GM12874 (cell line): ENCODE results near the gene G6PD.

Experiments used
- TF ChIP-seq, protein P1 (sequence below): IDR thresholded peaks from 2 replicates; pipeline ENCODE4 v1.5.1; 2011; ENCODE audit warnings: low read depth, mild to moderate bottlenecking, control low read depth, low read length, moderate library complexity; ENCODE audit not compliant: insufficient read depth

Gene G6PD

DNA sequence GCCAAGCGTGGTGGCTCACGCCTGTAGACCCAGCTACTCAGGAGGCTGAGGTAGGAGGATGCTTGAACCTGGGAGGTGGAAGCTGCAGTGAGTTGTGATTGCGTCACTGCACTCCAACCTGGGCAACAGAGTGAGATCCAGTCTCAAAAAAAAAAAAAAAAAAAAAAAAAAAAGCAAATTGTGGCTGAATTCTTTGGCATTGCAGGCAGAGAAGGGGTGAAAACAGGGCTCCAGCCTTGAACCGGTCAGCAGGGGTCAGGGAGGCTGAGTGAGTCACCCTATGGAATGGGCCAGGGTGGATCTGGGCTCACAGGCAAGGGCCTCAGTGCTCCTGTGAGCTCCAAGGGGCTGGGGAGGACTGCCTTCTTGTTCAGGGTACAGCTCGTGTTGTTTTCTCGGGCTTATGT, 17.4 kb downstream of the G6PD start:
- TF ChIP-seq, protein P1, sequence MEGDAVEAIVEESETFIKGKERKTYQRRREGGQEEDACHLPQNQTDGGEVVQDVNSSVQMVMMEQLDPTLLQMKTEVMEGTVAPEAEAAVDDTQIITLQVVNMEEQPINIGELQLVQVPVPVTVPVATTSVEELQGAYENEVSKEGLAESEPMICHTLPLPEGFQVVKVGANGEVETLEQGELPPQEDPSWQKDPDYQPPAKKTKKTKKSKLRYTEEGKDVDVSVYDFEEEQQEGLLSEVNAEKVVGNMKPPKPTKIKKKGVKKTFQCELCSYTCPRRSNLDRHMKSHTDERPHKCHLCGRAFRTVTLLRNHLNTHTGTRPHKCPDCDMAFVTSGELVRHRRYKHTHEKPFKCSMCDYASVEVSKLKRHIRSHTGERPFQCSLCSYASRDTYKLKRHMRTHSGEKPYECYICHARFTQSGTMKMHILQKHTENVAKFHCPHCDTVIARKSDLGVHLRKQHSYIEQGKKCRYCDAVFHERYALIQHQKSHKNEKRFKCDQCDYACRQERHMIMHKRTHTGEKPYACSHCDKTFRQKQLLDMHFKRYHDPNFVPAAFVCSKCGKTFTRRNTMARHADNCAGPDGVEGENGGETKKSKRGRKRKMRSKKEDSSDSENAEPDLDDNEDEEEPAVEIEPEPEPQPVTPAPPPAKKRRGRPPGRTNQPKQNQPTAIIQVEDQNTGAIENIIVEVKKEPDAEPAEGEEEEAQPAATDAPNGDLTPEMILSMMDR: no peak

DNA sequence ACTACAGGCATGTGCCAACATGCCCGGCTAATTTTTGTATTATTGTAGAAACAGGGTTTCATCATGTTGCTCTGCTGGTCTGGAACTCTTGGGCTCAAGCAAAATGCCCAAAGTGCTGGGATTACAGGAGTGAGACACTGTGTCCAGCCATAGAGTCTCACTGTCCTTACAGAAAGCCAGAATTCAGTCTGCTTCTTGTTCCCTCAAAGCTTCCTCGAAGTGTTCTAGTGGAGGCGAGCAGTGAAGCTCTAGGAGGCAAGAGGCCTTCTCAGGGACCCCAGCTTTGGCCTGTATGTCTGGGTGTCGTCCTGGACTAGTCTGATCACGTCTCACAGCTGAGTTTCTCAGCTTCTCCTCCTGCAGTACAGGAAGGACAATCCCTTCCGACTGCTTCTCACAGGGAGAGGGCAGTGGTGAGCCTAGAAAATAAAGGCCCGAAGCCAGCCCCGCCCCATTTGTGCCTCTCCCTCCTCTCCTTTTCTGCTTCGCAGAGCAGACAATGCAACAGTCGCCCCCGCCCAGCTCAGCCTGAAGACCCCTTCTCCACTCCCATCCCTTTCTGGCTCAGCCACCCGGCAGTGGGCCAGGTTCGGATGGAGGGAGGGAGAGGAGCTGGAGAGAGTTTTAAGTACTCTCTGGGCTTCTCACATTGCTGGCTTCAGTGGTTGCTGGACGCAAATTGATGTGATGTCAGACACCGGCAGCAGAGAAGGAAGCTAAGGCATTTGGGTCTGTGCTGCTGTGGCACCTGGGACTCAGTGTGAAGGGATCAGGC, 19.6 kb downstream of the G6PD start:
- TF ChIP-seq, protein P1: peak; percentile 47

DNA sequence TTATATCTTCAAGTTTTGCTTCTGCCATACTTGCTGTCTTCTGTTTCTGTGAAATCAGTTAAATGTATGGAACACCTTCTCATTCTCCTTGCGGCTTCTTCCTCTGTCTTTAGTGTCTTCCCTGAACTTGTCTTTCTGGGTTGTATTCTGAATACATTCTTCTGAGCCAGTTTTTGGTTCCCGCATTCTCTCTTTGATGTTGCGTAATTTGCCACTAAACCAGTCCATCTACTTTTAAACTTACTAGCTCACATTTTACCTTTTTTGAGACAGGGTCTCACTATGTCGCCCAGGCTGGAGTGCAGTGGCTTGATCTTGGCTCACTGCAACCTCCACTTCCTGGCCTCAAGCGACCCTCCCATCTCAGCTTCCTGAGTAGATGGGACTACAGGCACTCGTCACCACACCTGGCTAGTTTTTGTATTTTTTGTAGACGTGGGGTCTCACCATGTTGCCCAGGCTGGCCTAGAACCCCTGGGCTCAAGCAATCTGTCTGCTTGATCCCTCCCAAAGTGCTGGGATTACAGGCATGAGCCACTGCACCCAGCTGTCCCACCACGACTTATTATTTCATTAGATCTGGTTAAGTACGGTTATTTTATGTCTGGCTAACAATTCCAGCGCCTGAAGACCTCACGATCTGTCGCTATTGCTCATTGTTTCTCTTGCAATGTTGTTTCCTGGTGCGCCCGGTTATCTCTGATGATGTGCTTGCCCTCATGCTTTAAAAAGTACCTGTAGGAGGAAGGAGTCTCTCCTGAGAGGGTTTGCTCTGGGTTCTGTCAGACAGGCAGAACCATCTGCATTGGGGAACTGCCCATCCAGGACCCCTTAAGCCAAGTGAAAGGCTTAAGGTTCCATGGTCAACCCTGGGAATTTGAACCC, 20.8 kb downstream of the G6PD start:
- TF ChIP-seq, protein P1: no peak

DNA sequence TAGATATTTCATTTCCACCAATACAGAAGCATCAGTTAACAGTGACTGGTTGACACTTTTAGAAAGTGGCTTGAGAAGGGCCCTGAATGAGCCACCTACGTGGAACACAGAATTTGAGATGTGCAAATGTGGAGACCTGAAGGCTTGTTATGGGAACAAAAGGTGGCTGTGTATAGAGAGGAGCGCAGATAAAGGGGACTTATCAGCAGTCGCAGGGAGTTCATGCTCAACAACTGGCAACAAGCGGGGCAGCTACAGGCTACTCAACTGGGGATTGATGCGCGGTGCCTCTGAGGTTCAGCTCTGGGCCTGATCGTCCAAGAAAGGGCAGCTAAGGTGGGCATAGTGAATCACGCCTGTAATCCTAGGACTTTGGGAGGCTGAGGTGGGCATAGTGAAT, 27.3 kb downstream of the G6PD start:
- TF ChIP-seq, protein P1: no peak

DNA sequence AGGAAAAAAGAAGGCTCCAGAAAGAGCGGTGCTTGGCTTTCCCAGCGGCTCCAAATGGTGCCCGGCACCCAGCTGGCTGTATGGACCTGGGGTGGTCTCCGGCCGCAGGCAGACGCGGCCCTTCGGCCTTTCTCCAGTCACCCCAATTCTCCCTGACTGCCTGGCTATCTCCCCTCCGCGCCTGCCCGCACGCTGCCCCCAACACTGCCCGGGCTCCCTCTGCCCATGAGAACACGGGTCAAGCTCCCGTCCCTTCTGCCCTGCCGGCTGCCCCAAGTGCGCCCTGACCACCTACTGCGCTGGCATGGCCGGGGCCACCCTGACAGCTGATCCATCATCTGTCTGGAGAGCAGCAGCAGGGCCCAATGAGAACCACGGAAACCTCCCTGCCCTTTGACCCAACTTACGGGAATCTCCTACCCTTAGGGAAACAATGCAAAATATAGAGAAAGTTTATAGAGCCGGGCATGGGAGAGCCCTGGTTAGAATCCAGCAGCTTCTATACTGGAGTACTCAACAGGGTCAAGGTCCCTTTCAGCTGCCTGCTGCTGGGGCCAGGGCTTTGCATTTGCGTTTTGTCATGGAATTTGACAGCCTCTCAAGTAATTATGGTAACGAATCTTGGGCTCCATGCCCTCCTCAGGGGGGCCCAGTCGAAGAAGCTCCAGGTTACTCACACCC, 29.4 kb downstream of the G6PD start:
- TF ChIP-seq, protein P1: no peak

DNA sequence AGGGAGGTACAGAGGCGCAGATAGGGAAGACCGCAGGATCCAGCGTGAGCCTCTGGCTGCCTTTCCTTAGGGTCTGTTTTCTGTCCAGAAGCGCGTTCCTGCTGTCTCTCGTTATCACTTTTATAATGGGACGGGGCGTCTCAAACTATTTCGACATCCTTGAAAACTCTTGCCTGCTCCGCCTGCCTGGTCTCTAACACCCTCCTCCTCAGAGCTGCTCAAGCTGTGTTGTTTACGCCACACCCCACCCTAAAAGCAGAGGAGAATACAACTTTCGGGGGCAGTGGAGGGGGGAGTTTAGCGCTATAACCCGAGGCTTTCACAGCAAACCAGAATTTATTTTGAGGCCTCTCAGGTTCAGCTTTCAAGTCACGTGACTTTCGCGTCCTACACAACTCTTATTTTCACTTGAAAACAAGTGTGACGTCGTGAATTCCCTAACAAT, 30.0 kb downstream of the G6PD start:
- TF ChIP-seq, protein P1: no peak
